Glutamatergic neuron (in vitro differentiated cells): Measurements from ENCODE around the gene NYAP2. TPM values are rescaled to one million over a fixed set of nuclear protein-coding genes. Genes with fewer than 3 reads are reported as not detected.
A peak's percentile ranks its signal among the peaks of the same experiment; 100 is the strongest.

Source experiments
- DNase-seq: peaks from one replicate; pipeline ENCODE4 v3.0.0; 2022
- H3K27ac Mint-ChIP-seq: one replicate; pipeline ENCODE4 v1.8.0; 2020; ENCODE audit warnings: mild to moderate bottlenecking, mixed read lengths, inconsistent platforms; ENCODE audit not compliant: unreplicated experiment
- H3K27me3 Mint-ChIP-seq: one replicate; pipeline ENCODE4 v1.8.0; 2020; ENCODE audit warnings: mild to moderate bottlenecking, moderate library complexity, mixed read lengths, inconsistent platforms; ENCODE audit not compliant: unreplicated experiment
- H3K36me3 Mint-ChIP-seq: one replicate; pipeline ENCODE4 v1.8.0; 2020; ENCODE audit warnings: mild to moderate bottlenecking, mixed read lengths, inconsistent platforms; ENCODE audit not compliant: unreplicated experiment
- H3K4me1 Mint-ChIP-seq: one replicate; pipeline ENCODE4 v1.8.0; 2020; ENCODE audit warnings: mild to moderate bottlenecking, low read depth, mixed read lengths, inconsistent platforms; ENCODE audit not compliant: unreplicated experiment
- H3K4me3 Mint-ChIP-seq: one replicate; pipeline ENCODE4 v1.8.0; 2020; ENCODE audit warnings: mild to moderate bottlenecking, mixed read lengths, inconsistent platforms; ENCODE audit not compliant: unreplicated experiment
- H3K9me3 Mint-ChIP-seq: one replicate; pipeline ENCODE4 v1.8.0; 2020; ENCODE audit warnings: mild to moderate bottlenecking, moderate library complexity, mixed read lengths, inconsistent platforms; ENCODE audit not compliant: unreplicated experiment
- CTCF ChIP-seq: fragments of 200-600 bp; sonication (generic); IDR thresholded peaks from one replicate; pipeline ENCODE4 v1.5.0; 2021; ENCODE audit not compliant: partially characterized antibody, unreplicated experiment
- long read RNA-seq: library from polyadenylated mRNA; unstranded; transcript quantifications from one replicate; pipeline ENCODE4 v2.0.0, GENCODE V29; 2020; ENCODE audit not compliant: unreplicated experiment
- total RNA-seq: library from RNA; stranded (reverse); fragmentation: NEBNext Ultra II Directional; extraction: Animal tissue kit (Norgen Biotek cat#: 25700); gene quantifications from one replicate; pipeline ENCODE4 v1.2.1, GENCODE V29; 2021; ENCODE audit not compliant: unreplicated experiment

The NYAP2 gene
- 0.32 TPM for total RNA-seq
- long read RNA-seq, partial matches to known transcripts, result 1 of 1 reads
- long read RNA-seq, other reads (novel, unspliced or antisense), result 0 of 1 reads

GRCh38 chr2:225399504-225399903 lies at the start of gene NYAP2:
NYAP2 (plus strand) TSS chr2:225399710; CDS start chr2:225408881, 9,171 bp downstream.
- no peak for TF ChIP-seq CTCF
- Mint-ChIP-seq H3K4me1 (peaks cover 38% of the 10 kb centered on the region), H3K36me3 (no peaks in the 10 kb centered on the region), H3K9me3 (no peaks in the 10 kb centered on the region), H3K4me3 (peak within 1 kb of the TSS; percentile 88), H3K27ac (peak within 1 kb of the TSS; percentile 100), H3K27me3 (peaks cover 6% of the 10 kb centered on the region)
- peak; percentile 54 for DNase-seq

- Mint-ChIP-seq H3K9me3 (no peaks in the 10 kb centered on the region), H3K27ac (no peak overlapping the region), H3K27me3 (no peaks in the 10 kb centered on the region), H3K36me3 (no peaks in the 10 kb centered on the region), H3K4me1 (peaks cover 18% of the 10 kb centered on the region), H3K4me3 (no peak overlapping the region)
- DNase-seq, result no peak
- TF ChIP-seq CTCF, result no peak
These were observed 45.9 kb upstream of the NYAP2 start for GRCh38 chr2:225353579-225354085.

GRCh38 chr2:225354281-225354774 lies 45.2 kb upstream of the NYAP2 start:
- peaks cover 18% of the 10 kb centered on the region for H3K4me1 Mint-ChIP-seq
- DNase-seq, result no peak
- H3K27me3 Mint-ChIP-seq, result no peaks in the 10 kb centered on the region
- H3K36me3 Mint-ChIP-seq, result no peaks in the 10 kb centered on the region
- TF ChIP-seq CTCF, result no peak
- H3K27ac Mint-ChIP-seq, result peak overlapping the region; percentile 59
- H3K4me3 Mint-ChIP-seq, result no peak overlapping the region
- H3K9me3 Mint-ChIP-seq, result no peaks in the 10 kb centered on the region

- Mint-ChIP-seq H3K9me3 (no peaks in the 10 kb centered on the region), H3K36me3 (no peaks in the 10 kb centered on the region), H3K27me3 (no peaks in the 10 kb centered on the region), H3K4me3 (no peak overlapping the region), H3K4me1 (peaks cover 18% of the 10 kb centered on the region), H3K27ac (peak overlapping the region; percentile 49)
- no peak for DNase-seq
- TF ChIP-seq CTCF, result no peak
These were observed 43.7 kb upstream of the NYAP2 start for GRCh38 chr2:225355788-225356187.

GRCh38 chr2:225366731-225367130 lies 32.8 kb upstream of the NYAP2 start:
- no peaks in the 10 kb centered on the region for H3K9me3 Mint-ChIP-seq
- H3K4me1 Mint-ChIP-seq, result no peaks in the 10 kb centered on the region
- no peak for TF ChIP-seq CTCF
- H3K27me3 Mint-ChIP-seq, result no peaks in the 10 kb centered on the region
- no peak overlapping the region for H3K4me3 Mint-ChIP-seq
- no peak for DNase-seq
- no peaks in the 10 kb centered on the region for H3K36me3 Mint-ChIP-seq
- no peak overlapping the region for H3K27ac Mint-ChIP-seq
